ENCODE results near the gene PSMB9. TPM values are rescaled to one million over a fixed set of nuclear protein-coding genes. Genes with fewer than 3 reads are reported as not detected.

Gene PSMB9
- total RNA-seq, 4 donors from 2014 or later: 18.4 to 34.3 (median 20.0) TPM

- peak overlapping the region; percentile 92 to 99 (median 96) for H3K27ac ChIP-seq
- 29 to 30% methylated on average over 17 to 19 of the region's 19 CpGs for WGBS, 2 donors
Observed at GRCh38 chr6:32844839-32845383, 9.1 kb upstream of the PSMB9 start.

GRCh38 chr6:32845384-32845884 lies 8.6 kb upstream of the PSMB9 start:
- H3K27ac ChIP-seq: peak overlapping the region; percentile 92 to 99 (median 96)
- no peaks in the 10 kb centered on the region for H3K27me3 ChIP-seq
- peaks cover 0 to 75% (median 23%) of the 10 kb centered on the region in 3 donors for H3K36me3 ChIP-seq
- peaks cover 0 to 44% (median 16%) of the 10 kb centered on the region in 4 donors for H3K4me1 ChIP-seq
- H3K9me3 ChIP-seq: no peaks in the 10 kb centered on the region
- 77 to 82% methylated on average over 10 of the region's 10 CpGs for WGBS, 2 donors
- DNase-seq (ENCODE audit: low spot score in 2 of 2): no peak
- peak overlapping the region in 2 of 4 donors; percentile 67 to 86 for H3K4me3 ChIP-seq
- TF ChIP-seq POLR2A (IDR thresholded peaks at IDR 0.05): no peak
- TF ChIP-seq EP300 (IDR thresholded peaks at IDR 0.05): no peak

More at GRCh38 chr6:32844839-32845383, 9.1 kb upstream of the PSMB9 start:
- no peak for DNase-seq (ENCODE audit: low spot score in 2 of 2)
- H3K27me3 ChIP-seq: no peaks in the 10 kb centered on the region
- no peak for TF ChIP-seq EP300 (IDR thresholded peaks at IDR 0.05)
- TF ChIP-seq POLR2A (IDR thresholded peaks at IDR 0.05): no peak
- TF ChIP-seq CTCF (IDR thresholded peaks at IDR 0.05): no peak
- H3K9me3 ChIP-seq: no peaks in the 10 kb centered on the region
- peak overlapping the region; percentile 56 to 94 (median 76) for H3K4me3 ChIP-seq
- H3K36me3 ChIP-seq: peaks cover 0 to 71% (median 21%) of the 10 kb centered on the region in 3 donors
- peaks cover 0 to 39% (median 16%) of the 10 kb centered on the region in 4 donors for H3K4me1 ChIP-seq

- H3K36me3 ChIP-seq: peaks cover 0 to 68% (median 28%) of the 10 kb centered on the region in 3 donors
- no peak overlapping the region for H3K4me3 ChIP-seq
- H3K4me1 ChIP-seq: peaks cover 0 to 54% (median 23%) of the 10 kb centered on the region in 4 donors
- no peak for TF ChIP-seq POLR2A (IDR thresholded peaks at IDR 0.05)
- no peak for TF ChIP-seq EP300 (IDR thresholded peaks at IDR 0.05)
- no peak for TF ChIP-seq CTCF (IDR thresholded peaks at IDR 0.05)
- no peak overlapping the region for H3K27ac ChIP-seq
- 89 to 93% methylated on average over 10 of the region's 10 CpGs for WGBS, 2 donors
- no peak for DNase-seq (ENCODE audit: low spot score in 2 of 2)
- H3K27me3 ChIP-seq: no peaks in the 10 kb centered on the region
- no peaks in the 10 kb centered on the region for H3K9me3 ChIP-seq
Observed at GRCh38 chr6:32847004-32847403, 7.0 kb upstream of the PSMB9 start.

GRCh38 chr6:32847795-32848194 lies 6.2 kb upstream of the PSMB9 start:
- Histone ChIP-seq H3K27me3 (no peaks in the 10 kb centered on the region), H3K36me3 (peaks cover 0 to 60% (median 28%) of the 10 kb centered on the region in 3 donors), H3K9me3 (no peaks in the 10 kb centered on the region), H3K4me1 (peaks cover 0 to 53% (median 25%) of the 10 kb centered on the region in 4 donors), H3K4me3 (no peak overlapping the region), H3K27ac (no peak overlapping the region)
- WGBS, 2 donors: 88 to 89% methylated on average over 8 of the region's 8 CpGs
- TF ChIP-seq CTCF (IDR thresholded peaks at IDR 0.05) (no peak), POLR2A (IDR thresholded peaks at IDR 0.05) (no peak), EP300 (IDR thresholded peaks at IDR 0.05) (no peak)
- DNase-seq (ENCODE audit: low spot score in 2 of 2): no peak

GRCh38 chr6:32849126-32849525 lies 4.9 kb upstream of the PSMB9 start:
- no peak for DNase-seq (ENCODE audit: low spot score in 2 of 2)
- H3K36me3 ChIP-seq: peaks cover 0 to 60% (median 28%) of the 10 kb centered on the region in 3 donors
- TF ChIP-seq POLR2A (IDR thresholded peaks at IDR 0.05): no peak
- no peak for TF ChIP-seq CTCF (IDR thresholded peaks at IDR 0.05)
- TF ChIP-seq EP300 (IDR thresholded peaks at IDR 0.05): no peak
- no peaks in the 10 kb centered on the region for H3K9me3 ChIP-seq
- peaks cover 0 to 46% (median 20%) of the 10 kb centered on the region in 4 donors for H3K4me1 ChIP-seq
- WGBS, 2 donors: 77 to 80% methylated on average over 6 of the region's 6 CpGs
- H3K4me3 ChIP-seq: no peak overlapping the region
- H3K27me3 ChIP-seq: no peaks in the 10 kb centered on the region
- peak overlapping the region in 1 of 4 donors; percentile 16 for H3K27ac ChIP-seq
